ENCODE data around the gene SPATS1. TPM values are rescaled to one million over a fixed set of nuclear protein-coding genes. Genes with fewer than 3 reads are reported as not detected.

The SPATS1 gene
- total and polyA plus RNA-seq, 2 of the 13 experiments (the other 11 are each of a cell fraction or from before 2014, with no cell fraction given), result not detected

GRCh38 chr6:44312901-44313788 lies 29.3 kb upstream of the SPATS1 start, which contains the start of gene AARS2 (continued):
- TF ChIP-seq PHF5A (CRISPR knock-in tag; IDR thresholded peaks at IDR 0.05; ENCODE audit: low read depth, unreplicated experiment) (peak; percentile 95), ZNF101 (CRISPR knock-in tag; IDR thresholded peaks at IDR 0.05; ENCODE audit: borderline replicate concordance, low read depth) (no peak), TAF1 (CRISPR knock-in tag; IDR thresholded peaks at IDR 0.05) (peak; percentile 99), ZNF747 (CRISPR knock-in tag; IDR thresholded peaks at IDR 0.05; ENCODE audit: borderline replicate concordance) (peak; percentile 85; the same call in 1 of the 2 replicates), ZNF44 (CRISPR knock-in tag; IDR thresholded peaks at IDR 0.05) (peak; percentile 89; the same call in 1 of the 2 replicates), PHF21A (CRISPR knock-in tag; IDR thresholded peaks at IDR 0.05) (peak; percentile 80; the same call in 1 of the 2 replicates), HNF4A (CRISPR knock-in tag; IDR thresholded peaks at IDR 0.05) (peak; percentile 52), TIGD3 (CRISPR knock-in tag; IDR thresholded peaks at IDR 0.05; ENCODE audit: borderline replicate concordance) (peak; percentile 80; the same call in 1 of the 2 replicates), FUBP1 (CRISPR knock-in tag; IDR thresholded peaks at IDR 0.05; ENCODE audit: borderline replicate concordance) (no peak), YY1 (IDR thresholded peaks at IDR 0.05; ENCODE audit: insufficient read depth, insufficient replicate concordance, low read depth, low read length) (peak; percentile 96), NR2C2 (CRISPR knock-in tag; IDR thresholded peaks at IDR 0.05; ENCODE audit: borderline replicate concordance) (peak; percentile 89), ZNF629 (CRISPR knock-in tag; conservative IDR thresholded peaks at IDR 0.05) (peak; percentile 60), POGZ (CRISPR knock-in tag; IDR thresholded peaks at IDR 0.05) (peak; percentile 100), SRSF1 (optimal IDR thresholded peaks at IDR 0.05; ENCODE audit: low read depth, low read length) (peak; percentile 86), CC2D1A (CRISPR knock-in tag; IDR thresholded peaks at IDR 0.05) (0 out of 2 replicates have a peak, but pooled peaks have one; percentile 48), ZNF468 (CRISPR knock-in tag; IDR thresholded peaks at IDR 0.05) (peak; percentile 85; the same call in 1 of the 2 replicates), ZFP82 (CRISPR knock-in tag; IDR thresholded peaks at IDR 0.05; ENCODE audit: borderline replicate concordance) (peak; percentile 86; the same call in 1 of the 2 replicates), RORA (CRISPR knock-in tag; IDR thresholded peaks at IDR 0.05) (no peak), ZNF446 (CRISPR knock-in tag; IDR thresholded peaks at IDR 0.05) (peak; percentile 74; the same call in 1 of the 2 replicates), ZSCAN20 (CRISPR knock-in tag; IDR thresholded peaks at IDR 0.05; ENCODE audit: borderline replicate concordance) (peak; percentile 94; the same call in 1 of the 2 replicates), ZKSCAN1 (IDR thresholded peaks at IDR 0.05; ENCODE audit: low read length) (peak; percentile 100), RNF219 (CRISPR knock-in tag; IDR thresholded peaks at IDR 0.05) (no peak), MXI1 (IDR thresholded peaks at IDR 0.05; ENCODE audit: borderline replicate concordance, low read depth, low read length) (peak; percentile 91; the same call in 2 of the 3 replicates), GATAD1 (CRISPR knock-in tag; IDR thresholded peaks at IDR 0.05) (peak; percentile 99)

All from HepG2 (cell line).